ENCODE results near the gene UGDH.
"Not testable (repeated sequence)": the region's sequence is repeated elsewhere in the genome, so short reads cannot be mapped to it uniquely, and the experiment has no call there.

Gene UGDH

GRCh38 chr4:39514888-39515401, 12.3 kb downstream of the UGDH start:
- H3K4ac ChIP-seq (ENCODE audit: low read depth in 1 of 2, low read length in 2 of 2), result no peak overlapping the region
- H3K79me1 ChIP-seq (replicated peaks; ENCODE audit: low read length, poor library complexity, severe bottlenecking), result peaks cover 9% of the 10 kb centered on the region
- WGBS, result 85% methylated on average over 3 of the region's 4 CpGs
- no peaks in the 10 kb centered on the region for H3K27me3 ChIP-seq (ENCODE audit: control insufficient read depth in 1 of 2, insufficient read depth in 1 of 2, low read length in 2 of 2)
- no peak overlapping the region for H2BK120ac ChIP-seq (ENCODE audit: low read depth, low read length)
- H3K14ac ChIP-seq (ENCODE audit: low read length in 2 of 2), result no peak overlapping the region
- no peak overlapping the region for H4K91ac ChIP-seq (ENCODE audit: low read length)
- H3K4me3 ChIP-seq (ENCODE audit: insufficient read depth in 1 of 2, low read depth in 1 of 2, low read length in 2 of 2), result no peak overlapping the region
- no peak overlapping the region for H3K4me2 ChIP-seq (ENCODE audit: low read length, poor library complexity, severe bottlenecking)
- H3K4me1 ChIP-seq (ENCODE audit: control insufficient read depth, insufficient read depth, low read depth, low read length), result peaks cover 5% of the 10 kb centered on the region
- H3K27ac ChIP-seq (ENCODE audit: low read length, poor library complexity, severe bottlenecking), result peak overlapping the region; percentile 94
- DNase-seq, result peak; percentile 48
- no peak overlapping the region for H2AFZ ChIP-seq (ENCODE audit: low read depth, low read length)
- H2BK5ac ChIP-seq (ENCODE audit: low read depth, low read length, poor library complexity, severe bottlenecking), result peak overlapping the region; percentile 44
- peak overlapping the region; percentile 15 for H4K8ac ChIP-seq (ENCODE audit: low read length)
- H3K9me3 ChIP-seq (ENCODE audit: control insufficient read depth, low read length), result no peaks in the 10 kb centered on the region
- peaks cover 27 to 83% of the 10 kb centered on the region in 2 experiments for H3K36me3 ChIP-seq (ENCODE audit: control insufficient read depth in 1 of 2, insufficient read depth in 2 of 2, low read depth in 1 of 2, low read length in 2 of 2)
- no peak overlapping the region for H2BK15ac ChIP-seq (ENCODE audit: low read depth, poor library complexity, severe bottlenecking)
- H2BK12ac ChIP-seq (ENCODE audit: low read length in 2 of 2), result no peak overlapping the region
- no peak overlapping the region for H3K23ac ChIP-seq (ENCODE audit: low read length in 2 of 2)
- peak overlapping the region; percentile 45 for H3K9ac ChIP-seq (ENCODE audit: low read length)
- H2AK5ac ChIP-seq (ENCODE audit: low read length, severe bottlenecking), result peak overlapping the region; percentile 83
- H3K18ac ChIP-seq (ENCODE audit: low read depth in 1 of 2, low read length in 2 of 2), result no peak overlapping the region

- not testable (repeated sequence) for DNase-seq
Measured at GRCh38 chr4:39514266-39514665, 13.0 kb downstream of the UGDH start.

GRCh38 chr4:39510348-39510929, 16.8 kb downstream of the UGDH start:
- Histone ChIP-seq H3K4me1 (ENCODE audit: control insufficient read depth, insufficient read depth, low read depth, low read length) (peaks cover 6% of the 10 kb centered on the region), H3K4me2 (ENCODE audit: low read length, poor library complexity, severe bottlenecking) (no peak overlapping the region), H2BK15ac (ENCODE audit: low read depth, poor library complexity, severe bottlenecking) (no peak overlapping the region), H4K8ac (ENCODE audit: low read length) (no peak overlapping the region), H3K9ac (ENCODE audit: low read length) (peak overlapping the region; percentile 27), H3K79me1 (replicated peaks; ENCODE audit: low read length, poor library complexity, severe bottlenecking) (peaks cover 18% of the 10 kb centered on the region), H3K23ac (ENCODE audit: low read length in 2 of 2) (no peak overlapping the region), H3K4ac (ENCODE audit: low read depth in 1 of 2, low read length in 2 of 2) (no peak overlapping the region), H3K27ac (ENCODE audit: low read length, poor library complexity, severe bottlenecking) (no peak overlapping the region), H4K91ac (ENCODE audit: low read length) (no peak overlapping the region), H2BK120ac (ENCODE audit: low read depth, low read length) (no peak overlapping the region), H3K36me3 (ENCODE audit: control insufficient read depth in 1 of 2, insufficient read depth in 2 of 2, low read depth in 1 of 2, low read length in 2 of 2) (peaks cover 33 to 89% of the 10 kb centered on the region in 2 experiments), H3K14ac (ENCODE audit: low read length in 2 of 2) (no peak overlapping the region), H2BK12ac (ENCODE audit: low read length in 2 of 2) (no peak overlapping the region), H3K18ac (ENCODE audit: low read depth in 1 of 2, low read length in 2 of 2) (no peak overlapping the region), H3K27me3 (ENCODE audit: control insufficient read depth in 1 of 2, insufficient read depth in 1 of 2, low read length in 2 of 2) (no peaks in the 10 kb centered on the region), H3K4me3 (ENCODE audit: insufficient read depth in 1 of 2, low read depth in 1 of 2, low read length in 2 of 2) (no peak overlapping the region), H2AK5ac (ENCODE audit: low read length, severe bottlenecking) (no peak overlapping the region), H2AFZ (ENCODE audit: low read depth, low read length) (no peak overlapping the region), H2BK5ac (ENCODE audit: low read depth, low read length, poor library complexity, severe bottlenecking) (no peak overlapping the region), H3K9me3 (ENCODE audit: control insufficient read depth, low read length) (no peaks in the 10 kb centered on the region)
- 94% methylated on average over 3 of the region's 5 CpGs for WGBS
- DNase-seq, result no peak

More at GRCh38 chr4:39514266-39514665, 13.0 kb downstream of the UGDH start:
- H3K9me3 ChIP-seq (ENCODE audit: control insufficient read depth, low read length); H3K23ac ChIP-seq (ENCODE audit: low read length in 2 of 2); H3K4me1 ChIP-seq (ENCODE audit: control insufficient read depth, insufficient read depth, low read depth, low read length); H2BK12ac ChIP-seq (ENCODE audit: low read length in 2 of 2); H2AFZ ChIP-seq (ENCODE audit: low read depth, low read length); H3K9ac ChIP-seq (ENCODE audit: low read length); H3K4me3 ChIP-seq (ENCODE audit: insufficient read depth in 1 of 2, low read depth in 1 of 2, low read length in 2 of 2); H3K18ac ChIP-seq (ENCODE audit: low read depth in 1 of 2, low read length in 2 of 2); H2BK5ac ChIP-seq (ENCODE audit: low read depth, low read length, poor library complexity, severe bottlenecking); H2BK15ac ChIP-seq (ENCODE audit: low read depth, poor library complexity, severe bottlenecking); H2BK120ac ChIP-seq (ENCODE audit: low read depth, low read length); H3K14ac ChIP-seq (ENCODE audit: low read length in 2 of 2); H3K27me3 ChIP-seq (ENCODE audit: control insufficient read depth in 1 of 2, insufficient read depth in 1 of 2, low read length in 2 of 2); H3K4ac ChIP-seq (ENCODE audit: low read depth in 1 of 2, low read length in 2 of 2); H4K8ac ChIP-seq (ENCODE audit: low read length); H4K91ac ChIP-seq (ENCODE audit: low read length); H3K4me2 ChIP-seq (ENCODE audit: low read length, poor library complexity, severe bottlenecking): not testable (repeated sequence)
- 100% methylated on average over 1 of the region's 1 CpG for whole genome bisulfite sequencing
- peak overlapping the region; percentile 32 for H3K27ac ChIP-seq (ENCODE audit: low read length, poor library complexity, severe bottlenecking)
- peaks cover 11% of the 10 kb centered on the region for H3K79me1 ChIP-seq (replicated peaks; ENCODE audit: low read length, poor library complexity, severe bottlenecking)
- H2AK5ac ChIP-seq (ENCODE audit: low read length, severe bottlenecking), result peak overlapping the region; percentile 87
- peaks cover 26 to 85% of the 10 kb centered on the region in 2 experiments for H3K36me3 ChIP-seq (ENCODE audit: control insufficient read depth in 1 of 2, insufficient read depth in 2 of 2, low read depth in 1 of 2, low read length in 2 of 2)

GRCh38 chr4:39505581-39505980, 21.7 kb downstream of the UGDH start:
- no peak overlapping the region for H3K14ac ChIP-seq (ENCODE audit: low read length in 2 of 2)
- H3K18ac ChIP-seq (ENCODE audit: low read depth in 1 of 2, low read length in 2 of 2), result no peak overlapping the region
- H3K79me1 ChIP-seq (replicated peaks; ENCODE audit: low read length, poor library complexity, severe bottlenecking), result peaks cover 15% of the 10 kb centered on the region
- peaks cover 38 to 86% of the 10 kb centered on the region in 2 experiments for H3K36me3 ChIP-seq (ENCODE audit: control insufficient read depth in 1 of 2, insufficient read depth in 2 of 2, low read depth in 1 of 2, low read length in 2 of 2)
- H3K27ac ChIP-seq (ENCODE audit: low read length, poor library complexity, severe bottlenecking), result peak overlapping the region; percentile 43
- H2BK15ac ChIP-seq (ENCODE audit: low read depth, poor library complexity, severe bottlenecking), result no peak overlapping the region
- peak overlapping the region; percentile 45 for H3K9ac ChIP-seq (ENCODE audit: low read length)
- no peak overlapping the region for H3K4ac ChIP-seq (ENCODE audit: low read depth in 1 of 2, low read length in 2 of 2)
- no CpG with 5 or more reads among the region's 1 CpG for WGBS
- H2AFZ ChIP-seq (ENCODE audit: low read depth, low read length), result no peak overlapping the region
- no peak overlapping the region for H2BK120ac ChIP-seq (ENCODE audit: low read depth, low read length)
- no peak overlapping the region for H3K4me2 ChIP-seq (ENCODE audit: low read length, poor library complexity, severe bottlenecking)
- H3K4me3 ChIP-seq (ENCODE audit: insufficient read depth in 1 of 2, low read depth in 1 of 2, low read length in 2 of 2), result no peak overlapping the region
- H3K4me1 ChIP-seq (ENCODE audit: control insufficient read depth, insufficient read depth, low read depth, low read length), result peaks cover 4% of the 10 kb centered on the region
- no peaks in the 10 kb centered on the region for H3K9me3 ChIP-seq (ENCODE audit: control insufficient read depth, low read length)
- no peak overlapping the region for H2BK5ac ChIP-seq (ENCODE audit: low read depth, low read length, poor library complexity, severe bottlenecking)
- no peak overlapping the region for H2AK5ac ChIP-seq (ENCODE audit: low read length, severe bottlenecking)
- H3K27me3 ChIP-seq (ENCODE audit: control insufficient read depth in 1 of 2, insufficient read depth in 1 of 2, low read length in 2 of 2), result no peaks in the 10 kb centered on the region
- H4K8ac ChIP-seq (ENCODE audit: low read length), result no peak overlapping the region
- no peak overlapping the region for H3K23ac ChIP-seq (ENCODE audit: low read length in 2 of 2)
- no peak overlapping the region for H2BK12ac ChIP-seq (ENCODE audit: low read length in 2 of 2)
- no peak overlapping the region for H4K91ac ChIP-seq (ENCODE audit: low read length)
- DNase-seq, result no peak

Data from mesenchymal stem cell (in vitro differentiated cells and primary cell).